ENCODE results near the gene TOR1B. TPM values are rescaled to one million over a fixed set of nuclear protein-coding genes. Genes with fewer than 3 reads are reported as not detected.
A peak's percentile ranks its signal among the peaks of the same experiment; 100 is the strongest.

TOR1B gene
- total RNA-seq, 1 experiment from 2014 or later: 19.0 TPM

GRCh38 chr9:129835128-129835859, 32.3 kb downstream of the TOR1B start, which contains the start of the genes C9orf78 and USP20:
TSS of gene C9orf78 (minus strand) at chr9:129835275. CDS start at chr9:129835221, 54 bp downstream.
TSS of gene USP20 (plus strand) at chr9:129835458. CDS start at chr9:129852556, 17,098 bp downstream.
- ChIA-PET RAD21 (ENCODE audit: low non-redundant PET in 1 of 2, low total read pairs in 2 of 2, uncharacterized antibody in 2 of 2, unreplicated experiment in 2 of 2) (no interaction called here), CTCF (no interaction called here), POLR2A (interaction anchor here (1.2 kb wide), 1 partner anchor 9 kb away, joined by 3 read pairs; no protein-coding TSS in a partner anchor)
- Histone ChIP-seq H3K4me2 (ENCODE audit: low read length) (peak within 1 kb of the TSS; percentile 94), H4K20me1 (ENCODE audit: insufficient read depth) (no peaks in the 10 kb centered on the region), H3K79me2 (ENCODE audit: insufficient read depth, low read length) (peaks cover 19% of the 10 kb centered on the region), H3K9me2 (ENCODE audit: insufficient read depth) (no peaks in the 10 kb centered on the region), H3K36me3 (ENCODE audit: control insufficient read depth in 1 of 2, insufficient read depth in 2 of 2, low read length in 2 of 2) (peaks cover 10 to 15% of the 10 kb centered on the region in 2 experiments), H3K9me3 (ENCODE audit: control insufficient read depth in 1 of 2, insufficient read depth in 1 of 2, low read depth in 1 of 2, low read length in 2 of 2) (no peaks in the 10 kb centered on the region), H3K9ac (ENCODE audit: low read length) (peak within 1 kb of the TSS; percentile 90), H3K27ac (ENCODE audit: low read depth, low read length) (peak within 1 kb of the TSS; percentile 56), H3K4me1 (ENCODE audit: control insufficient read depth in 1 of 2, insufficient read depth in 2 of 2, low read length in 2 of 2) (peaks cover 4 to 18% of the 10 kb centered on the region in 2 experiments; a peak in 3 of 4 replicates), H3K27me3 (ENCODE audit: insufficient read depth, low read length) (no peaks in the 10 kb centered on the region), H3K4me3 (replicated peaks in 1 of 2; ENCODE audit: low read depth in 1 of 2, low read length in 2 of 2) (peak within 1 kb of the TSS; percentile 99 to 100), H2AFZ (ENCODE audit: low read depth, low read length, poor library complexity, severe bottlenecking) (no peak within 1 kb of the TSS)
- peak; percentile 61 for TF ChIP-seq ZFX (IDR thresholded peaks at IDR 0.05)
- peak; percentile 84 for TF ChIP-seq POLR2A (IDR thresholded peaks at IDR 0.05; ENCODE audit: borderline replicate concordance, extremely low read depth, insufficient read depth, insufficient read length)
- TF ChIP-seq CBX3 (IDR thresholded peaks at IDR 0.05; ENCODE audit: low read depth): no peak
- TF ChIP-seq SRF (IDR thresholded peaks at IDR 0.05; ENCODE audit: low read depth): peak; percentile 86
- peak; percentile 96 for TF ChIP-seq POLR2AphosphoS5 (IDR thresholded peaks at IDR 0.05; ENCODE audit: low read depth, low read length)
- peak; percentile 30 for TF ChIP-seq TCF7L2 (IDR thresholded peaks at IDR 0.05; ENCODE audit: borderline replicate concordance, extremely low read depth, insufficient read depth, insufficient read length)
- peak; percentile 47 for TF ChIP-seq YY1 (IDR thresholded peaks at IDR 0.05; ENCODE audit: extremely low read depth, insufficient replicate concordance, low read depth, low read length)
- TF ChIP-seq ZNF274 (IDR thresholded peaks at IDR 0.05; ENCODE audit: low read depth, low read length): no peak
- TF ChIP-seq CEBPB (IDR thresholded peaks at IDR 0.05; ENCODE audit: low read depth): no peak
- peak; percentile 86 for TF ChIP-seq SP1 (IDR thresholded peaks at IDR 0.05; ENCODE audit: low read depth)
- no peak for TF ChIP-seq ATF3 (IDR thresholded peaks at IDR 0.05)
- TF ChIP-seq JUND (IDR thresholded peaks at IDR 0.05): no peak
- peak; percentile 86 for TF ChIP-seq MAX (IDR thresholded peaks at IDR 0.05)
- TF ChIP-seq REST (IDR thresholded peaks at IDR 0.05; ENCODE audit: low read depth): no peak
- TF ChIP-seq ELF1 (IDR thresholded peaks at IDR 0.05; ENCODE audit: borderline replicate concordance, low read depth): peak; percentile 87
- TF ChIP-seq EGR1 (IDR thresholded peaks at IDR 0.05; ENCODE audit: low read depth): peak; percentile 78
- TF ChIP-seq CTCF (IDR thresholded peaks at IDR 0.05 in 2 of 3, conservative IDR thresholded peaks at IDR 0.05 in 1 of 3; ENCODE audit: borderline replicate concordance in 1 of 3, insufficient read depth in 1 of 3, low read depth in 2 of 3, low read length in 2 of 3): no peak
- TF ChIP-seq SIN3A (IDR thresholded peaks at IDR 0.05; ENCODE audit: low read depth): peak; percentile 98
- no peak for TF ChIP-seq EZH2phosphoT487 (IDR thresholded peaks at IDR 0.05; ENCODE audit: borderline replicate concordance)
- DNase-seq (ENCODE audit: low read depth, low spot score) (peak; percentile 88), ATAC-seq (peak; percentile 97)
- intact Hi-C loops (cut with micrococcal nuclease): no loop called here
- BruUV-seq (replicated peaks): no TSS peak
